MM.1S (cell line): Measurements from ENCODE around the gene P2RX3.

Source experiments
- CTCF ChIP-seq: fragments of 300-600 bp; sonication (generic); IDR thresholded peaks from 2 replicates; pipeline ENCODE4 v1.5.1; 2016; ENCODE audit warnings: antibody characterized with exemption, low read length, mixed read lengths
- EZH2 ChIP-seq: fragments of 300-600 bp; sonication (generic); optimal IDR thresholded peaks from 2 replicates; pipeline ENCODE3; 2017; ENCODE audit warnings: low read depth, mild to moderate bottlenecking, antibody characterized with exemption, low read length, mixed read lengths
- EZH2phosphoT487 ChIP-seq: fragments of 300-600 bp; sonication (generic); IDR thresholded peaks from 2 replicates; pipeline ENCODE4 v1.6.1; 2018; ENCODE audit warnings: antibody characterized with exemption, low read length

GRCh38 chr11:57340039-57340615 is 2.0 kb downstream of the P2RX3 start:
- TF ChIP-seq EZH2phosphoT487: no peak
- TF ChIP-seq CTCF: no peak
- TF ChIP-seq EZH2: no peak
